Activated naive CD8-positive, alpha-beta T cell (primary cell): ENCODE measurements around the gene ESYT3.
"Not testable (repeated sequence)": the region's sequence is repeated elsewhere in the genome, so short reads cannot be mapped to it uniquely, and the experiment has no call there.

Experiments
- H3K27ac Mint-ChIP-seq: one replicate; pipeline ENCODE4 v1.8.0; 2021; ENCODE audit warnings: mixed read lengths
- H3K27me3 Mint-ChIP-seq: one replicate; pipeline ENCODE4 v1.8.0; 2021; ENCODE audit warnings: mixed read lengths
- H3K36me3 Mint-ChIP-seq: one replicate; pipeline ENCODE4 v1.8.0; 2021; ENCODE audit warnings: mixed read lengths
- H3K4me1 Mint-ChIP-seq: one replicate; pipeline ENCODE4 v1.8.0; 2021; ENCODE audit warnings: low read depth, mixed read lengths
- H3K4me3 Mint-ChIP-seq: one replicate; pipeline ENCODE4 v1.8.0; 2021; ENCODE audit warnings: mild to moderate bottlenecking, mixed read lengths
- H3K9me3 Mint-ChIP-seq: one replicate; pipeline ENCODE4 v1.8.0; 2021; ENCODE audit warnings: low read depth, mixed read lengths

Gene ESYT3

GRCh38 chr3:138445236-138445635 is 10.8 kb downstream of the ESYT3 start:
- H3K36me3 Mint-ChIP-seq = no peaks in the 10 kb centered on the region
- no peak overlapping the region for H3K27ac Mint-ChIP-seq
- H3K9me3 Mint-ChIP-seq = no peaks in the 10 kb centered on the region
- H3K4me1 Mint-ChIP-seq = no peaks in the 10 kb centered on the region
- no peak overlapping the region for H3K4me3 Mint-ChIP-seq
- H3K27me3 Mint-ChIP-seq = no peaks in the 10 kb centered on the region

DNA sequence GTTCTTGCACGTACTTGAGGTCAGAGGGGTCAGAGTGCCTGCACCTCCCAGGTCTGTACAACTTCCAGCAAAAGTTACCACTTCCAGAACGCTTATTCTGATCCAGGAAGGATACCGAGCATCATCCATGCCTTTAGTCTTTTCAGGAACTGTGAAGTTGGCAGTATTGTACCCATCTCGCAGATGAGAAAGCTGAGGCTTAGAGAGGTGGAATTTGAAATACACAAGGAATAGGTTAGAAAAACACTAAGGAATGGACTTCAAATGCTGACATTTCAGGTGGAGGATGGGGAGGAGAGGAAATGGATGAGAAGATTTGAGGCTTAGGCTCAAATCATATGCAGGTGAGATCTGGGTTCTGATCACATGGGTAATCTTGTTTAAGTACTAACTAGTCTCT is 11.2 kb downstream of the ESYT3 start:
- H3K27me3 Mint-ChIP-seq = no peaks in the 10 kb centered on the region
- no peak overlapping the region for H3K27ac Mint-ChIP-seq
- H3K4me3 Mint-ChIP-seq = no peak overlapping the region

GRCh38 chr3:138448631-138449030 is 14.2 kb downstream of the ESYT3 start:
- no peaks in the 10 kb centered on the region for H3K4me1 Mint-ChIP-seq
- no peaks in the 10 kb centered on the region for H3K27me3 Mint-ChIP-seq
- no peaks in the 10 kb centered on the region for H3K36me3 Mint-ChIP-seq
- no peak overlapping the region for H3K4me3 Mint-ChIP-seq
- no peak overlapping the region for H3K27ac Mint-ChIP-seq
- no peaks in the 10 kb centered on the region for H3K9me3 Mint-ChIP-seq

More for the DNA sequence above, 11.2 kb downstream of the ESYT3 start:
- Mint-ChIP-seq H3K36me3 (no peaks in the 10 kb centered on the region), H3K9me3 (no peaks in the 10 kb centered on the region), H3K4me1 (no peaks in the 10 kb centered on the region)

DNA sequence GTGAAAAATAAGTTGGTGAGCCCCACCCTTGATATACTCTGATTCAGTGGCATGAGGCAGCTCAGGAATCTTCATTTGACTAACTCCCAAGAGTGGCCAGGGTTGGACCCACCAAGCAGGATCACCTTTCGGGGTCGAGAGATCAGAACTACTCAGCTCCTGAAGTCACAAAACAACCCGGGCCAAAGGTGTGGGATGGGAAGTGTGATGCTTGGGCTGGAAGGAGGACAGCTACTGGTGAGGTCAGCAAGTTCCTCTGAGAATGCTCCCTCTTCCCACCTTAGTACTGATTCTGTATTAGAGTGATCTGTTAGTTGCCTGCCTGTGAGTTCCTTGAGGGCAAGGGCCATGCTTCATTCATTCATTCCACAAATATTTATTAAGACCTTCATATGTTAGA is 15.1 kb downstream of the ESYT3 start:
- H3K4me3 Mint-ChIP-seq = no peak overlapping the region
- H3K4me1 Mint-ChIP-seq = no peaks in the 10 kb centered on the region
- H3K27me3 Mint-ChIP-seq = no peaks in the 10 kb centered on the region
- no peak overlapping the region for H3K27ac Mint-ChIP-seq
- no peaks in the 10 kb centered on the region for H3K36me3 Mint-ChIP-seq
- no peaks in the 10 kb centered on the region for H3K9me3 Mint-ChIP-seq

DNA sequence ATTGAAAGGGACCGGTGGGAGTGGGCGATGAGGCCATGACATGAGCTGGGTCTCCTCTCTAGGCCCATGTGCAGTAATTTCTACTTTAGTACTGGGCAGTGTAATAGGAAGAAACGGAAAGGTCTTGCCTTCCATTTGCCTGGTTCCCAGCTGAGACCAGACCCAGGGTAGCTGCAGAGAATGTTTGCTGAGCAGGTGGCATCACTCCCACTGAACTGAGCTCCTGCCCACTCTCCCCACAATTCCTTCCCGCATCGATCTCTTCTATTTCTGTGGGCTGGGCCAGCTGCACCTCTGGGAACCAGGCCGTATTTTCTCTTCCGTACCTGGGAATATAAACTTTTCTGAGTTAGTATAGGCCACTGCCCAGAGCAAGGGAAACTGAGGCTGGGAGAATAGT is 15.8 kb downstream of the ESYT3 start:
- Mint-ChIP-seq H3K4me3 (no peak overlapping the region), H3K4me1 (no peaks in the 10 kb centered on the region), H3K27me3 (no peaks in the 10 kb centered on the region), H3K36me3 (no peaks in the 10 kb centered on the region), H3K27ac (no peak overlapping the region), H3K9me3 (no peaks in the 10 kb centered on the region)

GRCh38 chr3:138450704-138451424 is 16.4 kb downstream of the ESYT3 start:
- H3K9me3 Mint-ChIP-seq = no peaks in the 10 kb centered on the region
- no peak overlapping the region for H3K27ac Mint-ChIP-seq
- H3K4me1 Mint-ChIP-seq = no peaks in the 10 kb centered on the region
- H3K36me3 Mint-ChIP-seq = no peaks in the 10 kb centered on the region
- H3K27me3 Mint-ChIP-seq = no peaks in the 10 kb centered on the region
- no peak overlapping the region for H3K4me3 Mint-ChIP-seq

- Mint-ChIP-seq H3K36me3 (no peaks in the 10 kb centered on the region), H3K9me3 (no peaks in the 10 kb centered on the region), H3K4me1 (no peaks in the 10 kb centered on the region), H3K4me3 (no peak overlapping the region), H3K27ac (no peak overlapping the region), H3K27me3 (no peaks in the 10 kb centered on the region)
Measured at GRCh38 chr3:138451595-138452162, 17.3 kb downstream of the ESYT3 start.

- no peak overlapping the region for H3K27ac Mint-ChIP-seq
- H3K4me3 Mint-ChIP-seq = no peak overlapping the region
- H3K27me3 Mint-ChIP-seq = no peaks in the 10 kb centered on the region
- no peaks in the 10 kb centered on the region for H3K36me3 Mint-ChIP-seq
- no peaks in the 10 kb centered on the region for H3K9me3 Mint-ChIP-seq
- H3K4me1 Mint-ChIP-seq = no peaks in the 10 kb centered on the region
Measured at GRCh38 chr3:138452436-138452835, 18.0 kb downstream of the ESYT3 start.

DNA sequence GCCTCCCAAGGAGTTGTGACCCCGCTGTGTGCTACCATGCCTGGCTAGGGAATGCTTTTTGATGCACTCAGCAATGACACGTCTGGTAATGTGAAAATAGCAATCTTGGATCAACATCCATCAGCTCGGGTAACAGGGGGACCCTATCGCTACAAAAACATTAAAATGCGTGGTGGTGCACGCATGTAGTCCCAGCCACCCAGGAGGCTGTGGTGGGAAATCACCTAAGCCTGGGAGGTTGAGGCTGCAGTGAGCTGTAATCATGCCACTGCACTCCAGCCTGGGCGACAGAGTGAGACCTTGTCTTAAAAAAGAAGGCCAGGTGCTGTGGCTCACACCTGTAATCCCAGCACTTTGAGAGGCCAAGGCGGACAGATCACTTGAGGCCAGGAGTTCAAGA is 19.5 kb downstream of the ESYT3 start:
- not testable (repeated sequence) for H3K9me3 Mint-ChIP-seq, H3K27me3 Mint-ChIP-seq, H3K4me3 Mint-ChIP-seq, H3K27ac Mint-ChIP-seq, H3K4me1 Mint-ChIP-seq, H3K36me3 Mint-ChIP-seq

DNA sequence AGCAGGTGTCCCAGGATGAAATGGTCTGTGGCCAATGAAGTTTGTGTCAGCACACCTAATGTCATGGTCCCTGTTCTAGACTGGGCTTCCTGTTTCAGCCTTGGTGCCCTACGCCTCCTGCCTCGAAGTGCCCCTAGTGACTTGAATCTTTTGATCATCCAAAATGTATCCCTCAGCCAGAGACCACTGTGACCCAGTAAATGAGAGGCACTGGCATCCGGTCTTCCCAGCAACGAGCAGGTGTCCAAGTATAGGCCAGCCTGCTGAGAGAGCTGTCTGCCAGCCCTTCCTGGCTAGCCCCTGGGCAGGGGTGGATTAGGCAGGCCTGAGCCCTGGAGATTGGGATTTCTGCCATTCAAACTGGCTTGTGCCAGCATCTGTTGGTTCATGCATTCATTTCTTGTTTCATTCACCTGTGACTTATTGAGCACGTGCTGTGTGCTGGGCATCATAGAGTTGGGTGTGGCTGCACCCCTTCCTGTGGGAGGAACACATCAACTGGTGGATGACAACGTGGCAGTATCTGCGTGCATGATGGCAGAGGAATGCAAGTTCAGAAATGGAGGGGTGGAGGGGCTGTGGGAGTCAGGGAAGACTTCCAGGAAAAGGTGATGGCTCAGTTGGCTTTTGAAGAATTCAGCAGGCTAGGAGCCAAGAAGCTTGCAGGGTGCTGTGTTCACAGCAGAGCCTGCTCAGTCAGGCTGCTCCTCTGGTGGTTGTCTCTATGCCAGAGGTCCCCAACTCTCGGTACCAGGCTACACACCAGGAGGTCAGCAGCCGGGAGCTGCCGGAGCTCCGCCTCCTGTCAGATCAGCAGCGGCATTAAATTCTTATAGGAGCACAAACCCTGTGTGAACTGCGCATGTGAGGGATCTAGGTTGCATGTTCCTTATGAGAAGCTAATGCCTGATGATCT is 21.6 kb downstream of the ESYT3 start:
- Mint-ChIP-seq H3K4me3 (no peak overlapping the region), H3K9me3 (no peaks in the 10 kb centered on the region), H3K27me3 (peaks cover 2% of the 10 kb centered on the region), H3K4me1 (no peaks in the 10 kb centered on the region), H3K36me3 (no peaks in the 10 kb centered on the region), H3K27ac (no peak overlapping the region)

DNA sequence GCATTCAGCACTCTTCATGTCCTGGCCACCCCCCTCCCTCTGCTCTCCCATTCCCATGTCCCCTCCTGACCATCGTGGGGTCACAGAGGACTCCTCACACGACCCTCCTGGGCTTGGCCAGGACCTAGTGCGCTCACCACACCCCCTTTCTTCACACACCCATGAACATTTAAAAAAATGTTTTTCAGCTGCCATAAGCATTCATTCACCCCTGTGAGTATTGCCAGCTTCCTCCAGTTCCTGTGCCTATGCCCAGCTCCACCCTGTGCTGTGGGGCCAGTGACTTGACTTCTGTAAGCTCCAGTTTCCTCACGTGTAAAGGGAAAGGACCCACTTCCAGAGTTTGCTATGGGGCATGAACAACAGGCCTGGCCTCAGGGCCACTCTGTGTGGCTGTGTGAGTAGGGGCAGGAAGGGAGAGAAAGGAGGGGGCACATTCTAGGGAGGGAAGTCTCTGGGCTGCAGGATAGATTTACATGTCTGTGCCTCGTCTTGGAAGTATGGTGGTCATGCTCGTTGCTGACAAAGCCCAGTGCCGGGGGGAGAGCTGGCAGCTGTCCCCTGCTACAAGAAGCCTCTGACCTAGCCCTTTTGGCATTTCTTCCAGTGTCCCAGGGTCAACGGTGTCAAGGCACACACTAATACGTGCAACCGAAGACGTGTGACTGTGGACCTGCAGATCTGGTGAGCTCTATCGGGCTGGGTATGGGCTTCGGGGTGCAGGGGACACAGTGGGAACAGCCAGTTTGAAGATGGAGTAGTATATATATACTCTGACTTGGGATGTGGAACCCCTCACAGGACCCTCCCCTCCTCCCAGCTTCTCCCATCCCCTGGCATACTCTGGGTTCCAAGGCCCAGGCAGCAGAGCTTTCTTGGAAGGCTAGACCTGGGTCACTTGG is 22.8 kb downstream of the ESYT3 start:
- H3K4me1 Mint-ChIP-seq = no peaks in the 10 kb centered on the region
- H3K4me3 Mint-ChIP-seq = no peak overlapping the region
- no peak overlapping the region for H3K27ac Mint-ChIP-seq
- H3K27me3 Mint-ChIP-seq = peaks cover 2% of the 10 kb centered on the region
- H3K9me3 Mint-ChIP-seq = no peaks in the 10 kb centered on the region
- no peaks in the 10 kb centered on the region for H3K36me3 Mint-ChIP-seq

DNA sequence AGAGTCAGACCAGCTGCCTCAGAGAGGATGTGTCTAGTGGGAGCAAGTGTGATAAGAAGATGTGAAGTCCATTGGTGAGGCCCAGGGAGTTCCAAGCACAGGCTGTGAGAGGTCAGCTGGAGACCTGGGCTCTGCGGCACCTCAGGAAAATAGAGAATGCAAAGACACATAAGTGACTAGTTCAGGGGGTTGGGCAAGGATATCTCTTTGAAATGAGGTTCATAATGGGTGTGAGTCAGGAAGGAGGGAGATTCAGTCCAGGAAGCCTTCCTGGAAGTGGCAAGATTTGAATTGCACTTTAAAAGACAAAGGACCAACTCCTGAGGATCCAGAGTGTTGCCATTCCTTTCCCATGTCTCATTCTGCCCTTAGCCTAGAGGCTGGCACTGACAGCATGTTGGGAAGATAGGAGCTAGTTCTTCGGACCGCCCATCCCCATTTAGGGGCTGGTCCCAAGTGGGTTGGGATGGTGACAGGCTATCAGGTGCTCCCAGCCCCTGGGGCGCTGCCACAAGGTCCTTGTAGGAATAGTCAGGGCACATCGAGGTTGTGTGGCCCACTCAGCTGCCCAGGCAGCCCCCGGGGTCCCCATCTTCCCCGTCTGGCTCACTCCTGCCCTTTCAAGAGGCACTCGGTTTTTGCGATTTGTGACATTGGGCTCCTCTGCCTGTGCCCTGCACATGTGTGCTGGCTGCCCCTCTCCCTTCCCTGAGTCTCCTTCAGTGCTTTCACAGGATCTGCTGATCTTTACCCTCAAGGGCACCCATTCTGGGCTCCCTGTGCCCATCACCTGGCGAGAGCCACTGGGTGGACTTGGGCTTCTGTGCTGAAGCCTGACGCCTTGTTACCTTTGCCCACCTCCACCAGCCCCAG is 23.7 kb downstream of the ESYT3 start:
- no peaks in the 10 kb centered on the region for H3K9me3 Mint-ChIP-seq
- no peaks in the 10 kb centered on the region for H3K4me1 Mint-ChIP-seq
- H3K4me3 Mint-ChIP-seq = no peak overlapping the region
- no peak overlapping the region for H3K27ac Mint-ChIP-seq
- peaks cover 2% of the 10 kb centered on the region for H3K27me3 Mint-ChIP-seq
- H3K36me3 Mint-ChIP-seq = no peaks in the 10 kb centered on the region

DNA sequence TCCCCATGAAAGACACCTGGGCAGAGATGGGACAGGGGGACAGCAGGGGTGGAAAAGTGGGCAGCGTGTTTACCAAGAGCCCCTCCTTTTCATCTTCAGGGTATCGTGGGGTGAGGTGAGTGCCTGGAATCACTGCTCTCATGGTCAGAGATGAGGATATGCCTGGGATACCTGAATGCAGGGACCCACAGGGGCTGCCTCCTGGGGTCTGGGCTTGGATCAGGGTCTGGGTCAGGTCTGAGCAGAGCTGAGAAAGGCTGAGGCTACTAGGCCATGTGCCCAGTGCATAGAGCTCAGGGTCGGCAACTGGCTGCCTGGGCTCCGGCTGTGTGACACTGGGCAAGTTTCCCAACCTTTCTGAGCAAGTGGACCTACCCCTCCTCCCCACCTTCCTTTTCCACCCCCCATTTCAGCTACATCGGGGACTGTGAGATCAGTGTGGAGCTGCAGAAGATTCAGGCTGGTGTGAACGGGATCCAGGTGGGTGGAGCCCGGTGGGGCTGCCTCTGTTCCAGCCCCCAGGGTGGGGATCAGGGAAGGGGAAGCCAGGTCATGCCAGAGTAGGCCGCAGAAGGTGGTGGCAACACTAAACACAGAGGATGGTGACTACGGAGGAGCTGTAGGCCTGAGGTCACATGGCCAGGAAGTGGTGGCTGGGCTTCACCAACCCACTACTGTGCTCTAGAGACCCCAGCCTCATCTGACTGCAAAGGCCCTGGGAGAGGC is 24.5 kb downstream of the ESYT3 start:
- Mint-ChIP-seq H3K9me3 (no peaks in the 10 kb centered on the region), H3K27ac (no peak overlapping the region), H3K4me3 (no peak overlapping the region), H3K4me1 (no peaks in the 10 kb centered on the region), H3K36me3 (no peaks in the 10 kb centered on the region), H3K27me3 (peaks cover 2% of the 10 kb centered on the region)
